ENCODE results near the gene PALD1.
"Not testable (repeated sequence)": the region's sequence is repeated elsewhere in the genome, so short reads cannot be mapped to it uniquely, and the experiment has no call there.

The PALD1 gene

DNA sequence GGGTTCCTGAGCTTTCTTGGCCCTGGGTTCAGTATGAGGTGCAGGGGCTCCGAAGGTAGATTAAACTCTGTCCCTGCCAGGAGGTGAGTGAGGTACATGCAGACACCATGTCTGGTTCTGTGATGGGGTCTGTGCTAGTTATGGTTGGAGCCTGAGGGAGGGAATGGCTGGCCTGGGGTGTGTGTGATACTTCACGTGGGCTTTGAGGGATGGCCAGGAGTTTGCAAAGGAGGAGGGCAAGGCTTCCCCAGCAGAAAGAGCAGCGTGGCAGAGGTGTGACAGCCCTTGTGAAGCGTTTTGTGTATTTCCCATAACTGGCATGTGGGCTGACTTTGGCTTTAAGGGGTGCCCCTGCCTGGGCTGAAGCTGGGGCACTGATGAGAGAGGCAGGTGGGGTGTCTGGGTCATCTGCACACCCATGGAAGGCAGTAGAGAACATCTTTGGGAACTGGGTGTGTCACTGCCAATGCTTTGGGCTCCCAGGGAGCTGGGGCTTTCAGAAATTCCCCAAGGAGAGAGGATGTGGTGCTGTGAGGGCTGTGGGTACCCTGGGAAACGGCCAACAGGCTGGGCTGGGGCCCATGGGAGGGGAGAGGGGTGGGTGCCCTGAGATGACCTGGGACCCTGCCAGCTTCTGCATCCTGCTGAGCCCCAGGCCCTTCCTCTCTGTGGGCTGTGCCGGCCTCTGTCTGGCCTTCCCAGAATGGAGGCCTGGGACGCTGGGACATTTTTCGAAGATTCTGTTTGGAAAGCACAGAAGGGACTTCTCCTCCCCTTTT is 4.6 kb downstream of the PALD1 start:
- DNase-seq, result no peak

GRCh38 chr10:70483872-70484271 is 5.3 kb downstream of the PALD1 start:
- not testable (repeated sequence) for DNase-seq

- DNase-seq, result no peak
These were observed 9.3 kb downstream of the PALD1 start for GRCh38 chr10:70487824-70488223.

DNA sequence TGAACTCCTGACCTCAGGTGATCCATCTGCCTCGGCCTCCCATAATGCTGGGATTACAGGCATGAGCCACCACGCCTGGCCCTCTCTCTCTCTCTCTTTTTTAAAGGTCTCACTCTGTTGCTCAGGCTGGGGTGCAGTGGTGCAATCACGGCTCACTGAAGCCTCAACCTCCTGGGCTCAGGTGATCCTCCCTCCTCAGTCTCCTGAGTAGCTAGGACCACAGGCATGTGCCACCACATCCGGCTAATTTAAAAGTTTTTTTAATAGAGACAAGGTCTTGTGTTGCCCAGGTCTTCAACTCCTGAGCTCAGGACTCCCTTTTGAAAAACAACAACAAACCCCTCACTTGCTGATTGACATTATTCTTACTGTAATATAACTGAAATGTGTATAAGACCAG is 11.6 kb downstream of the PALD1 start:
- no peak for DNase-seq

- no peak for DNase-seq
These were observed 13.0 kb downstream of the PALD1 start for GRCh38 chr10:70491614-70492013.

DNA sequence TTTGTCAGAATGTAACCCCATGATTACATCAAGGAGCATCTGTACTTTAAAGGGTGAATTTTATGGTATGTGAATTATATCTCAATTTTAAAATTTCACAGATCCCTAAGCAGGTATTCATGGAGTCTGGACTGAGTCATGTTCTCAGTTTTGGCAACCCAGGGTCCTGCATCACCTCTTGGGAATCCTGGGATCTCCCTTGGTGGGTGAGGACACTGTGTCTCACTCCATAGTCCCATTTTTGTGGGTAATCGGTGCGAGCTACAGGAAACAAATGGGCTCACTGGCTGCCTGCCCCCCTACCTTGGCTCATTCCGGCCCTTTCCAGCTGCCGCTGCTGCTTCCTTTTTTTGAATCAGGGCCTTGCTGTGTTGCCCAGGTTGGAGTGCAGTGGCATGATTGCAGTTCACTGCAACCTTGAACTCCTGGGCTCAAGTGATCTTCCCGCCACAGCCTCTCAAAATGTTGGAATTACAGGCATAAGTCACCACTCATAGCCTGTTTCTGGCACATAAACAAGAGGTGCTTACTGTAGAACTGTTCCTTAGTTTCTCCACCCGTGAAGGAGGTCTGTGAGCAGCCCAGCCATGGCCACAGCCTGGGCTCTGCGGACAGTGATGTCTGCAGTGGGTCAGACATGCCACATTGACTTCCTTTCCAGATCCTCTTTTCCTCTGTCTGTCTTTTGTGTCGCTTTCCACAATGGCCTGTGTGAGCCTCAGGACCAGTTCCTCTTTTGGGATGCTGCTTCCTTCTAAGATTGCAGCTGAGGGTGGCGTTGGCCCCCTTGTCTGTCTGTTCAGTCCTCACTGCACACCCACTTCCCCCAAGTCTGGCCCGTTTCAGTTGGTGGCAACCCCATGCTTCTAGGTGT is 14.5 kb downstream of the PALD1 start:
- DNase-seq, result no peak

- DNase-seq, result no peak
These were observed 15.2 kb downstream of the PALD1 start for GRCh38 chr10:70493660-70494234.

DNA sequence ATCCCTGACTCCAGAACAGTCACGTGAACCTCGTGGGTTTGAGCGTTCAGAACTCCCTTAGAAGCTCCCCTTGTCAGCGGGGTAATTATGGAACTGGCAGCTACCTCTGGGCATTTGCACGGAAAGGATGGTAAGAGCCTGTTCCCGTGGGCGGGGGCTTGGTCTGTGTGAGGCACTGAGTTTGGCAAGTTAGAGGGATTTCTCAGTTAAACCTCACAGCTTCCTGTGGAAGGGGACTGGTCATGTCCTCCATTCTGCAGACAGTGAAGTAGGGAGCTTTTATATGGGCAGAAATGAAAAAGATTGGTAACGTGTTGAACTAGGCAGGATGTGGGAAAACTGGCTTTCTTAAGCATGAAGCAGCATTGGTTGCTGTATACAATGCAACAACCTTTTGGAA is 16.0 kb downstream of the PALD1 start:
- no peak for DNase-seq

- no peak for DNase-seq
These were observed 16.4 kb downstream of the PALD1 start for GRCh38 chr10:70494966-70495365.

DNA sequence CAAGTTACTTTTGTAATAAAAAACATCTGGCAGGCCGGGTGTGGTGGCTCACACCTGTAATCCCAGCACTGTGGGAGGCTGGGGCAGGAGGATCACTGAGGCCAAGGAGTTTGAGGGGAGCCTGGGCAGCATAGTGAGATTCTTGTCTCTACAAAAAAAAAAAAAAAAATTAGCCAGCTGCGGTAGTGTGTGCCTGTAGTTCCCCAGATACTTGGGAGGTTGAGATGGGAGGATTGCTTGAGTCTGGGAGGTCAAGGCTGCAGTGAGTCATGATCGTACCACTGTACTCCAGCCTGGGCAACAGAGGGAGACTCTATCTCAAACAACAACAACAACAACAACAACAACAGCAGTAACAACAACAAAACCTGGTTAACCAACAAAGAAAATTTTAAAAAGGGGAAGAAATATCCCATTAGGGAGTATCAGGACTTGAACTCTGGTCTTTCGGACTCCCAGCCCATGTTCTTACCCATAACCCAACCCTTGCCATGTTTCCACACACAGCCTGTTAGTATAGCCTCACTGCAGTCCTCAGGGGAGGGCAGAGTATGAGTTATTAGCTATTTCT is 17.2 kb downstream of the PALD1 start:
- DNase-seq, result no peak

DNA sequence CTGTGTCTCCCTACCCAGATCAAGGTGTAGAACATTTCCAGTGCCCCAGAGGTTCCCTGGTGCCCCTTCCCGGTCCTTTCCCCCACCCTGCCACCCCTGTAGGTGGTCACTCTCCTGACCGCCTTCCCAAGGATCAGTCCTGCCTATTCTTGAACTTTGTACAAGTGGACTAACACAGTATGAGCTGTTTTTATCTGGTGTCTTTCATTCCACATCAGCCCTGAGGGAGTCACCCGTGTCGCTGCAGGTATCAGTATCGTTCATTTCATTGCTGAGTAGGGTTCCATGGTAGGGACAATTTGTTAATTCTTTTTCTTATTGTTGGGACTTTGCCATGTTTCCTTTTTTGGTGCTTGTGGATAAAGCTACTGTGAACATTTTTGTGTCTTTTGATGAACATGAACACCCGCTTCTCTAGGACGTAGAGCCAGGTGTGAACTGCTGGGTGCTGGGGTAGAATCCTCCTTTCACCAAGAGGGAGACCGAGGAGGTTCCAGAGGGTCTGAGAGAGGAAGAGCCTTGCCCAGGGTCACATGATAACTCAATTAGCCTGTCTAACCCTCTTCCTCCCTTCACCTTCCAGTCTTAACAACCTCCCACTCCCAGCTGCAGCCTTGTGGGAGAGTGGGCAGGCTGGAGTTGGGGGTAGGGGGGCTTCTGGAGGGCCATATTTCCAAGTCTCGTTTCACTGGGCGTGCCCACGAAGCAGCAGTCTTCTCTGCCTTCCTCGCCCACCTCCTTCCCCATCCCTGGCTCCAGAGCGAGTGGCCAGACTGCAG is 18.0 kb downstream of the PALD1 start:
- DNase-seq, result no peak

DNA sequence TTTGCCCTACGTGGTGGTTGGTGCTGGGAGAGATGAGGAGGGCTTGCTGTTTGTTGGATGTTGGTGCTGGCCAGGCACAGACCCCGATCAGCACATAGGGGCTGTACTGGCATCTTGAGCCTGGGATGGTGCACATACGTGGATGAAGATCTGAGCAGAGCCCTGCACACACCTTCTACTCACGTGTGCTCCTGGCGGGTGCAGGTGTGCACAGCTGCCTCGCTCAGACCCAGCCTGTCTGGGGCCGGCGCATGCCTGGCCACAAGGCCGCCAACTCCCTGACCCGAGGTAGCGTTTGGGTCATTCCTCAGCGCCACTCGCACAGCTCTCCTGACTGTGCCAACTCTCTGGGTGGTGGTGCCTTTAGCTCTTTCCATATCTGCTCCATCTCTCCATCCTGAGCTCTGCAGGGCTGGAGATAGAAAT is 18.6 kb downstream of the PALD1 start:
- DNase-seq, result no peak

DNA sequence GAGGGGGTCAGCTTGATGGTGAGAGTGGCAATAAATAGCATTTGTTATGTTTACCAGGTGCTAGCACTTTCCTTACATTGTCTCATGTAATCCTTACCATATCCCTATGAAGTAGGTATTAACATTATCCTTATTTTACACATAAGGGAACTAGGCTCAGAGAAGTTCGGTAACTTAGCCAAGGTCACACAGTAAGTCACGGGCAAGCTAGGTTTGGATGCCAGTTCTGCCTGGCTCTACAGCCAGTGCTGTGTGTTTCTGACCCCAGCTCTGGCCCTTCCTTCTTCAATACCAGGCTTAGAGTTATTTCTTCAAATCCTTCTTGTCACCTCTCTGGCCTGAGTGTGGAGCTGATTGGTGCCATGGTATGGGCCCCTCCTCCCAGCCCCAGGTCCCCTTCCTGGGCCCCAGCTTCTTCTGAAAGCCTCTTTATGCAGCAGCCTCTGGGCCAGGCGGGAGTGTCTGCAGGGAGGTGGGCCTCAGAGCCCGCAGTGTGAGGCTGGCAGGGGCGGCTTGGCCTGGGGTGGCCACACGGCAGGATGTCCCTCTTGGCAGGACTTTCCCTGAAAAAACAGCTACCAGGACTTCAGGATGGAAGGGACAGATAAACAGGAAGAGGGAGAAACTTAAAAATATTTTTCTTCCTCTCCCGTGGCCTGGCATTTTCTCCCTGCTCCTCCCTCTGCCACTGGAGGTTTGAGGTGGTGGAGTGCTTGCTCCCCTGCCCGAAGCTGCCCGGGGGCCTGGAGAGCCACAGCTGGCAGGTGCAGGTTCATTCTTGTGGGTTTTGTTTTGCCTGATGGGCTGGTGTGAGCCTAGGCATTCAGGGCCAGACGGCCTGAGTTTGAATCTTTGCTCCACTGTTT is 20.6 kb downstream of the PALD1 start:
- no peak for DNase-seq

- DNase-seq, result no peak
These were observed 21.2 kb downstream of the PALD1 start for GRCh38 chr10:70499836-70500167.

DNA sequence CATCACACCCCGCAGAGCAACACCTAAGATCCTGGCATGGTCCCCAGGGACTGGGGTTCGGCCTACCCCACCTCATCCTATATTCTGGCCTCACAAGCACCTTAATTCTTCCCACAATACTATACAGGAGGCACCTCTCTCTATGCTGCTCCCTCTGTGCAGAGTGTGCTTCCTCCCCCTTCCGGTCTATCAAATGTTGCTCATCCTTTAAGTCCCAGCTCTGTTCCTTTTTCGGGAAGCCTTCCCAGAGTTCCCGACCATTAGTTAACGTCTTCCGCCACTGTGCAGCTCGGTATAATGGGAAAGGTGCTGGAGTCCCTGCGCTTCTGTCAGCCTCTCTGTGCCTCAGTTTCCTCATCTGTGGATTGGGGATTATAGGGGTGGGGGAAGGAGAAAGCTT is 21.8 kb downstream of the PALD1 start:
- no peak for DNase-seq

DNA sequence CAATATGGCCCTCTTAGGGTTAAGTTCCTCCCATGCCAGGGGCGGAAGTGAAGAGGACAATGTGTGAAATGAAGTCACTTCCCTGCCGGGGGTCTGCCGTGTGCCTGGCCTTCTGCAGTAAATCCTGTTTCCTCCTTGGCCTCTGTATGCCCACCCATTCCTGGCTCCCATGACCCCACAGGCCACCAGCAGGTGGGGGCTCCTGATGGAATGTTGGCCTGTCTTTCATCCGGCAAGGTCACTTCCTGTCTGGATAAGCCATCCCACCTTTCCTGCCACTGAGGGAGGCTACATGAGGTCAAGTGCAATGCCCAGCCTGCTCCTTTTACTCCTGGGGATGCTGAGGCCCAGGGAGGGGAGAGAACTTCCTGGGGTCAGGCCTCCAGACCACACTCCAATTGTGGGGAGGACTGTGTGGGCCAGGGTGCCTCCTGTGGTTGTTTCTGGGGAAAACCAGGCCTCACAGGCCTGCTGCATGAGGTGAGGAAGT is 22.3 kb downstream of the PALD1 start:
- DNase-seq, result no peak

DNA sequence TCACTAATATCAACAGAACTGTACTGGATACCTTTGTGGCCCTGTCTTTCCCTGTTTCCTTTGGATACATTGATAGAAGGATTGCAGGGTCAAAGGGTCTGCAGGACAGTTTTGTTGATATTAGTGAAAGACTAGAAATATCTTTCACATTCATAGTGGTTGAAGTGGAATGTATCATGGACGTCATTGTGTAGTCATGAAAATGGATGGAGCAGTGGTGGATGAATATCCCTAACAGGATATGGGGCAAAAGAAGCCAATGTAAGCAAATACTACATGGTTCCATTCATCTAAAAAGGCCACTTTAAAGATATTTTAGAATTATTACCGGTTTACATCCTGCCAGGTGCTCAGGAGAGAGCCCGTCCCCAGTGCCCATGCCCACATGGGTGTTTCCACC is 23.8 kb downstream of the PALD1 start:
- no peak for DNase-seq

DNA sequence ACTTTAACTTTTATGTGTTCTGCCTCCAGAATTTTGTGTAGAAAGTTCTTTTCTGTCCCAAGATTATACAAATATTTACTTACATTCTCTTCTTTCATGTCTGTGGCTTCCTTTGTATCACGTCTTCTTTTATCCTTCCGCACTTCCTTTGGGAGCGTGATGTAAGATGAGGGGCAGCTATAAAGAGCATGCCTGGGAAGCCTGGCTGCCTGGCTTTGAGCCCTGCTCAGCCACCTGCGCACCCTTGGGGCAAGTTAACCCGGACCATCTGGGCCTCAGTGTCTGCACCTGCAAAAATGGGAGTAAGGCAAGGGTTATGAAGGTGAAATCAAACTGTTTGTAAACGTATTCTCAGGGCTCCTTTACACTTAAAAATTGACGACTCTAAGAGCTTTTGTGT is 25.2 kb downstream of the PALD1 start:
- no peak for DNase-seq

DNA sequence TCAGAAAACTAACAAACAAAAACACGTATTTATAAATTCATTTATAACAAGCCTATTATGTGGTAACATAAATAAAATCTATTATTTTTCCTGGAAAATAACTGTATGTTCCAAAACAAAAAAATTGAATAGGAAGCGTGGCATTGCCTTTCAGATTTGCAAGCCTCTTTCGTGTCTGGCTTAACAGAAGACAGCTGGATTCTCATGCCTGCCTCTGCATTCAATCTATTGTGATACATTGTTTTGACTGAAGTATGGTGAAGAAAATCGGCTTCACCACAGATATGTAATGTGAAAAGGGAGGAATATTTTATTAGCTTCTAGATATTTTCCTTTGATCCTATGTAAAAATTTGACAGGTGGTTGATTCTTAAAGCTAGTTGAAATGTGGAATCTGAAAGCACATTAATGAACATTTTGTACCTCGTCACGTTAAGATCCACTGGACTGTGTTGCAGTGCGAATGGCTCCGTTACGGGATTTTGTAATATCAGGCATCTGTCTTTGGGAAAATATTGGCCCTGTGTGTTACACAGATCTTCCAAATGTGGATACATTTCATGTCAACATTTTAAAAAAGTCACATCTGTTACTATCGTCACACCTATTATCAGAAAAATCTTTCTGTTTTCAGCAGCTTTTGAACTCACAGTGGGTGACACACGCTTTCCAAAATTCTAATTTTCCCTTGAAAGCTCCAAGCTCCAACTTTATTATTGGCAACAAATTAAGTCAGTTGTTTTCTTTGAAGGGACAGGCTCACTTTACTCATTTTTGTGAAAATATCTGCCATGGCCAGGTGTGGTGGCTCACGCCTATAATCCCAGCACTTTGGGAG is 26.2 kb downstream of the PALD1 start:
- no peak for DNase-seq

GRCh38 chr10:70505908-70506307 is 27.3 kb downstream of the PALD1 start:
- DNase-seq, result no peak

GRCh38 chr10:70507966-70508365 is 29.4 kb downstream of the PALD1 start:
- no peak for DNase-seq
